Sciatic nerve (tissue), 2 donors: ENCODE data around the gene KCNK7. TPM values are rescaled to one million over a fixed set of nuclear protein-coding genes. Genes with fewer than 3 reads are reported as not detected.
A peak's percentile ranks its signal among the peaks of the same experiment; 100 is the strongest.

Experiments used
- ATAC-seq: fragments of 200-7000 bp; cut with Tn5 transposase; one replicate; pipeline ENCODE4 v1.9.1; 2020; ENCODE audit warnings: mild to moderate bottlenecking, moderate library complexity
- DNase-seq: peaks from one replicate; pipeline ENCODE4 v3.0.0-alpha.2; 2020; ENCODE audit warnings: low spot score
- intact Hi-C: fragments of 100-400 bp; cut with DNase I; formaldehyde crosslinking; loops from one replicate; pipeline ENCODE4 v1.14.2; 2022
- total RNA-seq: library from RNA; stranded (reverse); fragmentation: NEBNext Ultra II Directional; extraction: Animal tissue kit (Norgen Biotek cat#: 25700); gene quantifications from one replicate; pipeline ENCODE4 v1.2.1, GENCODE V29; 2021
- donor health status: DM: no; HTN: no; CAD: no.
- donor health status: DM: no; HTN: no; CAD: no.

Gene KCNK7
- total RNA-seq, 1 donor from 2014 or later, result 1.5 TPM

GRCh38 chr11:65613091-65613928 is 17.7 kb upstream of the KCNK7 start:
- intact Hi-C loops, result no loop called here
- DNase-seq (peak; percentile 78), ATAC-seq (no peak)

GRCh38 chr11:65612691-65613090 is 17.1 kb upstream of the KCNK7 start:
- DNase-seq (no peak), ATAC-seq (no peak)
- intact Hi-C loops, result no loop called here

DNA sequence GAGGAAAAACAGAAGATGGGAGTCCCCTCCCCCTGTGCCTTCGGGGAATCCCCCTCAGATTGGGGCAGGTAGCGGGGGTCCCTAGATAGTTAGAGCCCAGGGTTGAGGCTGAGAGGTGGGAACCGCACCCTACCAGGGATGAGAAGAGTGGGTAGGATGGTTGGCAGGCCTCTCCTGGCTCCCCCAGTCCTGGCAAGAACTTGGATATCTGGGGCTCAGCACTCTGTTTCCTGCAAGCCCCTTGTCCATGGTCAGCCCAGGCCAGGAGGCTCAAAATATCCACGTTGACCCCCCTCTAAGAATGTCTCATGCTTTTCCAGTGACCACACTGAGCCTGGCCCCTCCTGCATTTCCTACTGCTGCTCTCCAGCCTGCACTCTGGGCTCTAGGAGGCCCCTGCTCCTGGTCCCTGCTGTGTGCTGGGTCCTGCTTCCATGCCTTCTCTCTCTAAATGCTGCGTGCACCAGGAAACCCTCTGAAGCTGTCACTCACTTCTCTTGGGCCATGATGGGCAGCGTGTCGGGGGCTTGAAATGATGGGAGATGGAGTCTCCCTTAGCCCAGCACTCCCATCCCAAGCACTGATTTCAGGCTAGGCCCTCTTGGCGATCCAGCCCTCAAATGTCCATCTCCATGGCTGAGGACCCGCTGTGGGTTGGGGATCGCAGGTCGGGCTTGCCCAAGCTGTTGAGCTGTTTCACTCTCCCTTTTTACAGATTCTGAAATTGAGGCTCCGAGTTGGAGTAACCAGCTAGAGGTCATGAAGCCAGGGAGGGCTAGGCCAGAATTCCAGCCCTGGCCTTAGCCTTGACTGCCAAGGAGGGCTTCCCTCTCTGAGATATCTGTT is 16.4 kb upstream of the KCNK7 start:
- ATAC-seq (no peak), DNase-seq (no peak)
- intact Hi-C loops, result no loop called here

DNA sequence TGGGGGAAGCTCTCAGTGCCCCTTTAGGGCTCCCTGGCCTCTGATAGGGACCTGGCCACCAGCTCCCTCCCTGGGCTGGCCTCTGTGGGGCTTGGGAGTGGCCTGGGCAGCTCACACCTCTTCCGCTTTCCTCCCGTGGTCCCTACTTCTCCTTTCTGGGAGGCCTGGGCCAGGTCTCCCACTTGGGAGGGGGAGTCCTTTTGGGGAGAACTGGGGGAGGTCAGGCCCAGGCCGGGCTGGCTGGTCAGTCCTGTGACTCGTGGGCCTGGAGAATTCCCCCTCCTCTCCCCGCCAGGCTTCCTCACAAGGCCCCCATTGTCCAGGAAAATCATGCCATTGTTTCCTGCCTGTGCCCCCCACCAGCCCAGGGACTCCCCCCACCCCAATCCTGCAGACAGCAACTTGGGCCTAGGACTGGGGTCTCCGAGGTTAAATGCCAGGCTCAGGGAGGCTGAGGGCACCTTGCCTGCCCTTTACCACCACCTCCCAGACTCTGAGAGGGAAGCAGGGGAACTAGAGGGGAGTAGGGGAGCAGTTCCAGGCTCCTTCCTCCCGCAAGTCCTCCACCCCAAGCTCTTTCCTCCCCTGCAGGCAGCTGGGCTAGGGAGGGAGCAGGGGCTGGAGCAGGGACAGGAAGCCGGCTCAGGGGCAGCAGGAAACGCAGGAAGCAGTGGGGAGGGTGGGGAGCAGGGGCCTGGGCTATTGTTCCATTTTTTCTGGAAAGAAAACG is 15.6 kb upstream of the KCNK7 start:
- ATAC-seq (no peak), DNase-seq (no peak)
- intact Hi-C loops, result no loop called here

- DNase-seq, result no peak
- intact Hi-C loops, result no loop called here
- no peak for ATAC-seq
Measured at GRCh38 chr11:65610404-65610803, 14.8 kb upstream of the KCNK7 start.

DNA sequence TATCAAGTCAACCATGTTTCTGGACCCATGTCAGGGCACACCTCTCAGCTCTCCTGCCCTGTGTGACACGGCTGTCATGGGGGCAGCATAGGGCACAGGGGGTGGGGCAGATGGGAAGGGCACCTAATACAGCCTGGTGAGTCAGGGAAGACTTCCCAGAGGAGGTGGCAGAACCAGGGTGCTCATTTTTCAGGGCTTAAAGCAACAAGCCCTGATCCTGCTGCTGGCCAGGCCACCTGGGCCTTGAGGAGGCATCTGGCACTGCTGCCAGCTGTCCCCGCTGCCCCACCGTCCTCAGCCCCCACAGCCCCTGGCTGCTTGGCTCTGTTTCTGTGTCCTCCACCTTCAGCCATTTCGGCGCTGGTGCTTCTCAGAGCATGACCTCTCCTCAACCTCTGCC is 14.1 kb upstream of the KCNK7 start:
- intact Hi-C loops, result loop anchor here (5.0 kb wide), 1 partner anchor 37 kb away; the partner anchor contains the start of genes FAM89B and ZNRD2
- DNase-seq (no peak), ATAC-seq (no peak)

- ATAC-seq (no peak), DNase-seq (no peak)
- intact Hi-C loops, result loop anchor here (5.0 kb wide), 1 partner anchor 37 kb away; the partner anchor contains the start of genes FAM89B and ZNRD2
Measured at GRCh38 chr11:65609229-65609628, 13.6 kb upstream of the KCNK7 start.

DNA sequence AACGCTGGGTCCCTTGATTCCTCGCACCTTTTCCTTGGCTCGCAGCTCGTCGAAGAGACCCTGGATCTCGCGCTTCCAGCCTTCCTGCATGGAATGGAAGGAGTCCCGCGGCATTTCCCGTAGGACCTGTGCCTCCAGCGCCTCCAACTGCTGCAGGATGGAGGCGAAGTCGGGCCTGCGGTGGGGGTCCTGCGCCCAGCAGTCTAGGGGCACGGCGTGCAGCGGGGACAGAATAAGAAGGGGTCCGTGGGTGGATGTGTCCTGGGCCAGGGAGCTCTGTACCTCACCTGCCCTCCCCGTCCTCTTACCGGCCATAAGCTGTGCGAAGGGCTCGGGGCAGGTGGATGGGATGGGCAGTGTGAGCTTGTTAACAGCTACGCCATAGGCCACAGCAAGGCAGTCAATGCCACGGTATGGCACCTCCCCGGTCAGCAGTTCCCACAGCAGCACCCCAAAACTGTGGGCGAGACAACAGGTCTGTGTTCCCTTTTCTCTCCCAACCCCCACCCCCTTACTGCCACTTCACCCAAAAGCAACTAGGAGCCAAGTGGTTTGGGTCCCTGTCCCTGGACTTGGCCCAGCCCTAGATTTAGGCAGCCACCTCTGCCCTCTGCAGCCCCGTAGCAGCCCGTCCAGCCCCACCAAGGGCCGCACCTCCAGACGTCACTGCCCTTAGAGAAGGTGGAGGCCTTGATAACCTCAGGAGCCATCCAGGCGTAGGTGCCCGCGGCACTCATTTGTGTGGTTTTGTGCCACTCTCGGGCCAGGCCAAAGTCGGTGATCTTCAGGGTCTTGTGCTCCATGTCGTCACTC is 12.2 kb upstream of the KCNK7 start:
- intact Hi-C loops, result loop anchor here (5.0 kb wide), 1 partner anchor 36 kb away; the partner anchor contains the start of genes FAM89B and ZNRD2
- no peak for ATAC-seq
- DNase-seq, result no peak

DNA sequence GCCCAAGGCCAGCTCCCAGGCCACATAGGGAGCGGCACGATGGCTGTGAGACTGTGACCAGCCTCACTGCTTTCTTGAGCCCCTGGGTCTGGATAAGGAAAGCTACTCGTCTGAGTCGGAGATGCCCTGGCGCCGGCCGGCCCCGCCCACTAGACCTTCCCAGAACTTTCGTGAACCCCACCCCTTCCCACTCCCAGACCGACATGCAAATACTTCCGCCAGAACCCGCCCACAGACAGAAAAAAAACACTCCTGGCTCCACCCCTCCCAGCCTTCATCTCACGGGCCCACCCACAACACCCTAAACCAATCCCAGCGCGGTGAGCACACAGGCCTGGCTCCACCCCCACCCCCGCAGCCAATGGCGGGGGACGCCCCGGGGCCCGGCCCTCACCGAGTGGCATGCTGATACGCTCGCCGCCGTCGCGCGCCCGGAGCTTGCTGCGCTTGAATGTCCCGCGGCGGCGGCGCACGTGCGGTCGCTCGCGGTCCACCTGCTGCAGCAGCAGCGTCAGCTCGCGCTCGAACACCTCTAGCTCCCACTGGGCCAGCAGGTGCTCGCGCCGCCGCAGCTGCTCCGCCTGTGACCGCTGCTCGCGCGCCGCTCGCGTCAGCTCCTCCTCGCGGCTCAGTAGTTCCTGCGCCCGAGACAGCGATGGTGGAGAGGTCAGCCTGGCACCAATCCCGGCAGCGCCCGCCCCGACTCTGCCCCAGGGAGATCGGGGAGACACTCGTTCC is 11.4 kb upstream of the KCNK7 start:
- intact Hi-C loops, result loop anchor here (5.0 kb wide), 1 partner anchor 35 kb away; the partner anchor contains the start of genes FAM89B and ZNRD2
- DNase-seq (peak; percentile 95), ATAC-seq (peak; percentile 96)

DNA sequence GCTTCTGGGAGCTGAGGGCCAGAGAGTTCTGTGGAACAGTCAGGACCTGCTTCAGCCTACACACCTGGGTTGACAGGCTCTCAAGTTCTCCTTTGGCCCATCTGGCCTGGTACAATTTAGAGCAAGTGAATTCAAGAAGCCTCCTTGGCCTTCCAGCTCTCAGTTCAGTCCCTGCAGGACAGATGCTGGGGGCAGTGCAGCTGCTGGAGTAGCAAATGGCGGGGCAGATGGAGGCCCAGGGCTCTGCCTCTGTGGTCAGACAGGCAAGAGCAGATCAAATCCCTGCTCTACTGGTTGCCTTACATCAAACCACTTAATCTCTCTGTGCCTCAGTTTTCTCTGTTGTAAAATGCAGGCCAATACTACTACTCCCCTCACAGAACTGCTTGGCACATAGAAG is 8.7 kb upstream of the KCNK7 start:
- DNase-seq (no peak), ATAC-seq (no peak)
- intact Hi-C loops, result no loop called here

DNA sequence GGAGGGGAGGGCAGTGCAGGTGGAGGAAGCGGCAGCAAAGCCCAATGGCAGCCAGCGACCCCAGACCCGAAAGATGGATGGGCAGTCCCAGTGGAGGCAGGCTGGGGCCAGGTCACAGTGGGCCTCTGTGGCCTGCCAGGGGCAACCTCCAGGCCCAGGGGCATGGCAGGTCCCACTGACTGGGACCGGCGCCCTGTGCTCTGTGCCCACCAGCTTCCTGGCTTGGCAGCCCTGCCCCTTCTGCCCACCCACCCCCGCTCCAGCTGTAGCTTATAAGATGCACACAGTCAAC is 4.3 kb upstream of the KCNK7 start:
- intact Hi-C loops, result loop anchor here (10.0 kb wide), 2 partner anchors 55 to 225 kb away; no protein-coding TSS in a partner anchor
- ATAC-seq (no peak), DNase-seq (no peak)

DNA sequence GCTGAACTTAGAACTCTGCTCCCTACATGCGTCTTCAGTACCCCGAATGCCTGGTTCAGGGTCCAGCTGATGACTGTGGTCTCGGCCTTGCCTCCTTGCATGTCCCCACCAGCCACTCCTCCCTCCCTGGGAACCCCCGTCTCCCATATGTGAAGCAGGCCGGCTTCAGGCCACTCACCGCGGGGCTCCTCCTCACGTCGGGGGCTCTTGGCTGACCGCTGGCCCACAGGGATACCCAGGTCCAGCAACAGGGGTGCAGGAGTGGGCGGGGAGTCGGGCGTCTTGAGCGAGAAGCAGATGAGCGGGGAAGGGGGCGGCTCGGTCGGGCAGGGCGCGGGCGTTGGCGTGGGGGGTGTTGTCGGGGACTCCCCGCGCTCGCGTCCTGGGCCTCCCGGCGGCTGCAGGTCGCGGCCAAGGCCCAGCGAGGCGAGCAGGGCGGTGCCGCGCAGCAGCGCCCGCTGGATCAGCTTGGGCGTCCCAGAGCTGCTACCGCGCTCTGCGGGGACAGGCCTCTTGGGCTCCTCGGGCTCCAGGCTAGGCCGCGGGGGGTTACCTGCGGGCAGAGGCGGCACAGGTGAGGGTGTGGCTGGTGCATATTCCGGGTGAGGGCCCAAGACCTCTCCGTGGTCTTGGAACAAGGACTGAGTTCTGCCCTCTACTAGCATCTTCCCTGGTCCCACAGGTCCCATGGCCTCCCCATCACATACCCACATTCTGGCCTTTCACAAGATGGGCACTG is 3.8 kb upstream of the KCNK7 start:
- DNase-seq, result no peak
- intact Hi-C loops, result loop anchor here (10.0 kb wide), 2 partner anchors 55 to 225 kb away; no protein-coding TSS in a partner anchor
- no peak for ATAC-seq

DNA sequence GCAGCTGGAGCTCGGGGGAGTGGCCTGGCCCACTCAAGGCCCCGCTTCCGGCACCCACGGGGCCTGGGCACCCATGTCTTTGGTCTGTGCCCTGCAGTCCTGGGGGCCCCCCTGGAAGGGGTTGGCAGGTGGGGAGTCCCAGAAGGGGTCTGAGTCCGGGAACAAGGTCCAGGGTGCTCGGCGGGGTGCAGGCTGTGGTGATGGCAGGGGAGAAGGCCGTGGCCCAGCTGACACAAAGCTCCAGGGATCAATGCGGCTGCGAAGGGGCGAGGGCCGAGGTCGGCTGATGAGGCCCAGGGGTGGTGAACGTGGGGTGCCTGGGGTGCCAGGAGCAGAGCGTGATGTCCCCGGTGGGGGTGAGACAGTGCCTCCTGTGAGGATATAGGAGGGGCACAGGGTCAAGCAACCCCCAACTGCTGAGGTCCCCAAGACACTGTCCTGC is 2.7 kb upstream of the KCNK7 start:
- no peak for ATAC-seq
- DNase-seq, result no peak
- intact Hi-C loops, result loop anchor here (10.0 kb wide), 2 partner anchors 53 to 223 kb away; no protein-coding TSS in a partner anchor

- no peak for ATAC-seq
- intact Hi-C loops, result loop anchor here (10.0 kb wide), 2 partner anchors 52 to 222 kb away; no protein-coding TSS in a partner anchor
Measured at GRCh38 chr11:65596520-65596919, 920 bp upstream of the KCNK7 start.

DNA sequence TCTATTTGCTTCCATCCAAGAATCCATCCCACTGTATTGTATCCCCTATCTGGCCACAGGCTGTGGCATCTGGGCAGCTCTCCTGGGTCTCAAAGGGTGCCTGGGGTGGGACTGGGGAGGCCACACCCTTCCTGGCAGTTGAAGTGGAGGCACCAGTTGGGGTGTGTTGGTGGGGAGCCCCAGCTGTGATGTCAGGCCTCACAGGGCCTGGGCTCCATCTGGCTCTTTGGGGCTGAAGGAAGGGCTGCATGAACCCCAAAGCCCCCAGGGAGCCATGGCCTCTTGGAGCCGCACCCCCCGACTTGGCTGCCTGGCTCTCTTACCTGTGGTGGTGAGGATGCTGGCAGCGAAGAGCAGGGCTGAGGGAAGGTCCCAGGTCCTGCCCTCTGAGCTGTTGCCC is 469 bp downstream of the KCNK7 start:
- no peak for ATAC-seq
- intact Hi-C loops, result loop anchor here (10.0 kb wide), 2 partner anchors 50 to 220 kb away; no protein-coding TSS in a partner anchor
- no peak for DNase-seq

More at GRCh38 chr11:65596520-65596919, 920 bp upstream of the KCNK7 start:
- DNase-seq, result no peak

DNA sequence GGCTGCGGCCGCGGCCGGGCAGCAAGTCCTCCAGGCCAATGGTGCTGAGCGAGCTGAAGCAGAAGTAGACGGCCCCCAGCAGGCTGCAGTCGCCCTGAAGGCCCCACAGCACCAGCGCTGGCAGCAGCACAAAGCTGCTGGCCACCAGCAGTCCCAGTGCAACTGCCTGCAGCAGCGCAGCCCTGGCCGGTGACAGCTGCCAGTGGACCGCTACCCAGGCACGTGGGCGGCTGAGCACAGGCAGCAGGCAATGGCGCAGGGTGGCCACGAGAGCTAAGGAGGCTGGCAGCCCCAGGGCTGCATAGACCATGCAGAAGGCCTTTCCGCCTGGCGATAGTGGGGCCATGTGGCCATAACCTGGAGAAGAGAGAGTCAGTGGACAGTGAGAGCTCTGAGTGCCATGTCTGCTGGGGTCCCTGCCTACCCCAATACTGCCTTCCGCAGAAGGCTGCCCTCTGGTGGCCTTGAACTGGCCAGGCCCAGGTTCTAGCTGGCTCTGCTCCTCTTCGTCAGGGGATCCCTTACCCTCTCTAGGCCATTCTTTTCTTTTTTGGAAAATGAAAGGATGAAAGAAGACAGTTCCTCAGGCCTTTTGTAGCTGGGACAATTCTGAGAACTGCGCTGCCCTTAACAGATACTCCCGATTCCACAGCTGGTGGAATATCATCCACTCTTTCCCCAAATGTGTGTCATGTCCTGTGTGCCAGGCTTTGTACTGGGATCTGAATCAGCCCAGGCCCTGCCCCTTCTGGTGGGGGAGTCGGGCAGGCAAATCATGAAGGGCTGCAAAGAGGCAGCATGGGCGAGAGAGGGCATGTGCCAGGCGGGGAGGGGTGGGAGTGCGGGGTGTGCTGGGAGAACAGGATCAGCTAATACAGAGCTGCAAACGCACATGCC is 1.8 kb downstream of the KCNK7 start:
- peak; percentile 73 for DNase-seq
- intact Hi-C loops, result loop anchor here (10.0 kb wide), 2 partner anchors 49 to 219 kb away; no protein-coding TSS in a partner anchor

More for the DNA sequence above, 1.8 kb downstream of the KCNK7 start:
- peak; percentile 50 for ATAC-seq
